ENCODE data around the gene FSIP1.
A peak's percentile ranks its signal among the peaks of the same experiment; 100 is the strongest.

DNA sequence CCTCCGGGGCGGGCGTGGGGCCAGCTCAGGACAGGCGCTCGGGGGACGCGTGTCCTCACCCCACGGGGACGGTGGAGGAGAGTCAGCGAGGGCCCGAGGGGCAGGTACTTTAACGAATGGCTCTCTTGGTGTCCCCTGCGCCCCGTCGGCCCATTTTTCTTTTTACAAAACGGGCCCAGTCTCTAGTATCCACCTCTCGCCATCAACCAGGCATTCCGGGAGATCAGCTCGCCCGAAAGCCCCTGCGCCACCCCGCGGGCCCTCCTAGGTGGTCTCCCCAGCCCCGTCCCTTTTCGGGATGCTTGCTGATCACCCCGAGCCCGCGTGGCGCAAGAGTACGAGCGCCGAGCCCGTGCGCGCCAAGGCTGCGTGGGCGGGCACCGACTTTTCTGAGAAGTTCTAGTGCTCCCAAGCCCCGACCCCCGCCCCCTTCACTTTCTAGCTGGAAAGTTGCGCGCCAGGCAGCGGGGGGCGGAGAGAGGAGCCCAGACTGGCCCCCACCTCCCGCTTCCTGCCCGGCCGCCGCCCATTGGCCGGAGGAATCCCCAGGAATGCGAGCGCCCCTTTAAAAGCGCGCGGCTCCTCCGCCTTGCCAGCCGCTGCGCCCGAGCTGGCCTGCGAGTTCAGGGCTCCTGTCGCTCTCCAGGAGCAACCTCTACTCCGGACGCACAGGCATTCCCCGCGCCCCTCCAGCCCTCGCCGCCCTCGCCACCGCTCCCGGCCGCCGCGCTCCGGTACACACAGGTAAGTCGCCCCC, 202.0 kb downstream of the FSIP1 start, which contains the start of gene THBS1:
- TF ChIP-seq CTCF (IDR thresholded peaks at IDR 0.05), result peak in 5 of 12 donors; percentile 1 to 31 (median 9)
- TF ChIP-seq POLR2A (IDR thresholded peaks at IDR 0.05), result peak in 1 of 2 donors; percentile 98
